ENCODE results near the gene CCDC57.
"Not testable (repeated sequence)": the region's sequence is repeated elsewhere in the genome, so short reads cannot be mapped to it uniquely, and the experiment has no call there.

Gene CCDC57

GRCh38 chr17:82202981-82203380 is 9.7 kb downstream of the CCDC57 start:
- DNase-seq (ENCODE audit: low read depth) = no peak

- DNase-seq (ENCODE audit: low read depth) = no peak
Measured at GRCh38 chr17:82201498-82201910, 11.1 kb downstream of the CCDC57 start.

GRCh38 chr17:82200743-82201497 is 11.7 kb downstream of the CCDC57 start:
- no peak for DNase-seq (ENCODE audit: low read depth)

GRCh38 chr17:82200135-82200534 is 12.5 kb downstream of the CCDC57 start:
- DNase-seq (ENCODE audit: low read depth) = no peak

- DNase-seq (ENCODE audit: low read depth) = no peak
Measured at GRCh38 chr17:82199496-82199895, 13.1 kb downstream of the CCDC57 start.

- no peak for DNase-seq (ENCODE audit: low read depth)
Measured at GRCh38 chr17:82198092-82198491, 14.6 kb downstream of the CCDC57 start.

GRCh38 chr17:82195675-82196672 is 16.7 kb downstream of the CCDC57 start:
- DNase-seq (ENCODE audit: low read depth) = no peak

- DNase-seq (ENCODE audit: low read depth) = no peak
Measured at GRCh38 chr17:82194765-82195164, 17.9 kb downstream of the CCDC57 start.

- DNase-seq (ENCODE audit: low read depth) = no peak
Measured at GRCh38 chr17:82193520-82194220, 19.0 kb downstream of the CCDC57 start.

GRCh38 chr17:82193050-82193449 is 19.6 kb downstream of the CCDC57 start:
- DNase-seq (ENCODE audit: low read depth) = not testable (repeated sequence)

- DNase-seq (ENCODE audit: low read depth) = no peak
Measured at GRCh38 chr17:82188001-82188961, 24.4 kb downstream of the CCDC57 start.

GRCh38 chr17:82187500-82187899 is 25.1 kb downstream of the CCDC57 start:
- no peak for DNase-seq (ENCODE audit: low read depth)

- DNase-seq (ENCODE audit: low read depth) = no peak
Measured at GRCh38 chr17:82186221-82186620, 26.4 kb downstream of the CCDC57 start.

- no peak for DNase-seq (ENCODE audit: low read depth)
Measured at GRCh38 chr17:82184761-82185160, 27.9 kb downstream of the CCDC57 start.

GRCh38 chr17:82180776-82181528 is 31.7 kb downstream of the CCDC57 start:
- no peak for DNase-seq (ENCODE audit: low read depth)

GRCh38 chr17:82179946-82180475 is 32.6 kb downstream of the CCDC57 start:
- DNase-seq (ENCODE audit: low read depth) = no peak

- DNase-seq (ENCODE audit: low read depth) = no peak
Measured at GRCh38 chr17:82179412-82179811, 33.2 kb downstream of the CCDC57 start.

GRCh38 chr17:82178499-82179261 is 34.0 kb downstream of the CCDC57 start:
- DNase-seq (ENCODE audit: low read depth) = no peak

GRCh38 chr17:82177761-82178498 is 34.7 kb downstream of the CCDC57 start:
- DNase-seq (ENCODE audit: low read depth) = no peak
